GM21360 (cell line): Measurements from ENCODE around the gene U2AF2.

ENCODE experiments used
- ATAC-seq: cut with Tn5 transposase; IDR thresholded peaks from one replicate; pipeline ENCODE4 v1.9.1; 2021; ENCODE audit warnings: mild to moderate bottlenecking, moderate library complexity; ENCODE audit not compliant: unreplicated experiment

Gene U2AF2

GRCh38 chr19:55642153-55643002 lies 12.5 kb upstream of the U2AF2 start:
- no peak for ATAC-seq

- no peak for ATAC-seq
Measured at GRCh38 chr19:55643003-55643886, 11.6 kb upstream of the U2AF2 start, which contains the start of gene ZNF581. Gene ZNF581, plus strand, starts transcription at chr19:55643649. Its CDS starts 923 bp downstream, at chr19:55644572.

GRCh38 chr19:55643887-55644176 lies 11.0 kb upstream of the U2AF2 start:
- ATAC-seq = no peak

GRCh38 chr19:55644191-55644833 lies 10.5 kb upstream of the U2AF2 start:
- no peak for ATAC-seq

- no peak for ATAC-seq
Measured at GRCh38 chr19:55644842-55645511, 9.9 kb upstream of the U2AF2 start.

GRCh38 chr19:55645512-55645881 lies 9.3 kb upstream of the U2AF2 start:
- ATAC-seq = no peak

- no peak for ATAC-seq
Measured at GRCh38 chr19:55646889-55647731, 7.7 kb upstream of the U2AF2 start.

GRCh38 chr19:55647732-55648584 lies 6.9 kb upstream of the U2AF2 start, which contains the start of gene CCDC106:
Gene CCDC106, plus strand, starts transcription at chr19:55648212. Its CDS starts 835 bp downstream, at chr19:55649047.
- ATAC-seq = no peak

GRCh38 chr19:55648585-55649267 lies 6.1 kb upstream of the U2AF2 start:
- no peak for ATAC-seq

GRCh38 chr19:55649268-55650125 lies 5.3 kb upstream of the U2AF2 start:
- no peak for ATAC-seq

- no peak for ATAC-seq
Measured at GRCh38 chr19:55650126-55650557, 4.7 kb upstream of the U2AF2 start.

GRCh38 chr19:55650602-55651230 lies 4.1 kb upstream of the U2AF2 start:
- ATAC-seq = no peak

- ATAC-seq = no peak
Measured at GRCh38 chr19:55651236-55651635, 3.6 kb upstream of the U2AF2 start.

- ATAC-seq = no peak
Measured at GRCh38 chr19:55652311-55653128, 2.3 kb upstream of the U2AF2 start.

- ATAC-seq = peak; percentile 36
Measured at GRCh38 chr19:55653651-55654322, 1.0 kb upstream of the U2AF2 start.
